Bronchial epithelial cell (primary cell): ENCODE data around the gene CCR2. TPM values are rescaled to one million over a fixed set of nuclear protein-coding genes. Genes with fewer than 3 reads are reported as not detected.

Experiments
- DNase-seq: peaks from one replicate; pipeline ENCODE4 v3.0.0-alpha.2; 2010; ENCODE audit warnings: low read depth
- FAIRE-seq: peaks from 2 replicates; lab custom pipeline; 2011; peaks lifted over from hg19 to GRCh38; lab: Jason Lieb, UNC
- H3K27me3 ChIP-seq: 2 replicates; pipeline ENCODE4 v1.5.1; 2011; ENCODE audit warnings: low read length; ENCODE audit not compliant: control insufficient read depth, insufficient read depth
- H3K36me3 ChIP-seq: 2 replicates; pipeline ENCODE4 v1.5.1; 2011; ENCODE audit warnings: low read length; ENCODE audit not compliant: control insufficient read depth, insufficient read depth
- H3K4me3 ChIP-seq: 2 replicates; pipeline ENCODE4 v1.5.1; 2011; ENCODE audit warnings: mild to moderate bottlenecking, low read depth, low read length, control low read depth
- total RNA-seq: library from RNA; depleted of rRNA; stranded (reverse); fragments of >200 nt; gene quantifications from 2 replicates; pipeline ENCODE4 v1.2.1, GENCODE V29; 2014
- TF ChIP-seq, protein P1 (sequence below): IDR thresholded peaks from 2 replicates; pipeline ENCODE4 v1.5.1; 2011; ENCODE audit warnings: mild to moderate bottlenecking, moderate library complexity, low read length, control low read depth, inconsistent platforms; ENCODE audit not compliant: insufficient read depth, severe bottlenecking

The CCR2 gene
- total RNA-seq, 1 donor from 2014 or later: not detected

DNA sequence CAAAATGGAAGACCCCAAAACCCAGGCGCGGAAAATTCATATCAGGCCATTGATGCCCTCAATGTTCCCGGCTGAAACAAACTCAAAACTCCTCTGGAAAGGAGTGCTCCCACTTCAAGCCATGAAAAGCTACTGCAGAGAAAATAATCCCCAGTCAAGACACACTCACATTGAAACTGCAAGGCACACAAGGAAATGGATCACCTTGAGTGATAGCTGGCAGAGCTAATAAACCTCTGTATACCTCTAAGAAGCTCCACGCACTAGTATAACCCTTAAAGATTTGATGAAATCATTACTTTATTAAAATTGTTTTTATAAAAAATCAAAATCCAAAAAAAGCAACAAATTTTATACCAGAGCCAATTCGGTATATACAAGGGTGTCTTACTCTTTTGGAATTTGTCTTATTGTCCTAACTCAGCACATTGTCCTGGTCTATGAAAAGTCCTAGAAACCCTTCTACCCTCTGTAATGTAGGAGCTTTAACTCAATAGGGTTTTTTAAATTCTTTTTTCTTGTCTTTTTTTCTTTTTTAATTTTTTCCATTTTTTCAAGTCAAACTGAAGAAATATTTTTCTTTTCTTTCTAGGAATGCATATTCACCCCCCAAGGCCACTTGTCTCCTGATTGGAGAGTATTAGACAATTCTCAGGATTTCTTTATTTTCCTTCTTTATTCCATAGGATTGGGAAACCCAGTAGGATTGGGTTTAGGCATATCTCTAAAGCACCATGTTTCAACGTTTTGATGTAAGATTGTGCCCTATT lies 44.5 kb downstream of the CCR2 start:
- Histone ChIP-seq H3K27me3 (no peaks in the 10 kb centered on the region), H3K36me3 (no peaks in the 10 kb centered on the region), H3K4me3 (no peak overlapping the region)
- no peak for DNase-seq
- TF ChIP-seq, protein P1, sequence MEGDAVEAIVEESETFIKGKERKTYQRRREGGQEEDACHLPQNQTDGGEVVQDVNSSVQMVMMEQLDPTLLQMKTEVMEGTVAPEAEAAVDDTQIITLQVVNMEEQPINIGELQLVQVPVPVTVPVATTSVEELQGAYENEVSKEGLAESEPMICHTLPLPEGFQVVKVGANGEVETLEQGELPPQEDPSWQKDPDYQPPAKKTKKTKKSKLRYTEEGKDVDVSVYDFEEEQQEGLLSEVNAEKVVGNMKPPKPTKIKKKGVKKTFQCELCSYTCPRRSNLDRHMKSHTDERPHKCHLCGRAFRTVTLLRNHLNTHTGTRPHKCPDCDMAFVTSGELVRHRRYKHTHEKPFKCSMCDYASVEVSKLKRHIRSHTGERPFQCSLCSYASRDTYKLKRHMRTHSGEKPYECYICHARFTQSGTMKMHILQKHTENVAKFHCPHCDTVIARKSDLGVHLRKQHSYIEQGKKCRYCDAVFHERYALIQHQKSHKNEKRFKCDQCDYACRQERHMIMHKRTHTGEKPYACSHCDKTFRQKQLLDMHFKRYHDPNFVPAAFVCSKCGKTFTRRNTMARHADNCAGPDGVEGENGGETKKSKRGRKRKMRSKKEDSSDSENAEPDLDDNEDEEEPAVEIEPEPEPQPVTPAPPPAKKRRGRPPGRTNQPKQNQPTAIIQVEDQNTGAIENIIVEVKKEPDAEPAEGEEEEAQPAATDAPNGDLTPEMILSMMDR: no peak
- no peak for FAIRE-seq

DNA sequence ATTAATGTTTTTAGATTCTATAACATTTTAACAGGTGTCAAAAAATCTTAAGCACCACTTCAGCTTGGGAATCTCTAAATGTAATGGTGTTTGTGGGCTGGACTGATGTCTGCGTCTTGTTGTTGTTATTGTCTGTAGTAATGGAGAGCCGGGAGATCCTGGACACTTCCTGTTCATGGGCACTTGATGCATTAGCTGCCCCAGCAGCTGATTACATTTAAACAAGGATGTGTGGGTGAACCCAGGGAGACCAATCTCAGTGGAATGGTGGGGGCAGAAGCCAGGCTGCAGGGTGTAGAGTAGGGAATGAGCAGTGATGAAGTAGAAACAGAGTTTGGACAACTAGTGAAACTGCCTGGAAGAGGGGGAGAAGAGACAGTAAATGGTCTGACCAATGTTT lies 45.2 kb downstream of the CCR2 start:
- Histone ChIP-seq H3K36me3 (no peaks in the 10 kb centered on the region), H3K27me3 (no peaks in the 10 kb centered on the region), H3K4me3 (no peak overlapping the region)
- TF ChIP-seq, protein P1: no peak
- FAIRE-seq: no peak
- DNase-seq: no peak

DNA sequence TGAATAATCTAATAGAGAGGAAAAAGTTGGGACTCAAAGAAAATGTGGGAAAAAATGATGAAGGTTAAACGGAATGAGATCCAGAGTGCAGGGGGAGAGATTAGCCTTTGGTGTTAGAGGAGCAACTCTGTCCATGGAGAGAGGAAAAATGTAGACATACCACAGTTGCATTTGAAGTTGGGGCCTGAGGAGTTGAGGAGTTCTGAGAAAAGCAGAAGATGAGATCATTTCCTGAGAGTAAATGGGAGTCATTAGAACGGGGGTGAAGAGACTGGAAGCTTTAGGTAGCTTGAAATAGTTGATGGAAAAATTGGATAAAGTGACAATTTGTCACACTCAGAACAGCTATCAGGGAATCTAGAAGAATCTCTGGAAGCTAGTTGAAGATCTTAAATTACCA lies 45.6 kb downstream of the CCR2 start:
- H3K4me3 ChIP-seq: no peak overlapping the region
- peak; percentile 54 for DNase-seq
- FAIRE-seq: no peak
- H3K36me3 ChIP-seq: no peaks in the 10 kb centered on the region
- TF ChIP-seq, protein P1: no peak
- H3K27me3 ChIP-seq: no peaks in the 10 kb centered on the region

DNA sequence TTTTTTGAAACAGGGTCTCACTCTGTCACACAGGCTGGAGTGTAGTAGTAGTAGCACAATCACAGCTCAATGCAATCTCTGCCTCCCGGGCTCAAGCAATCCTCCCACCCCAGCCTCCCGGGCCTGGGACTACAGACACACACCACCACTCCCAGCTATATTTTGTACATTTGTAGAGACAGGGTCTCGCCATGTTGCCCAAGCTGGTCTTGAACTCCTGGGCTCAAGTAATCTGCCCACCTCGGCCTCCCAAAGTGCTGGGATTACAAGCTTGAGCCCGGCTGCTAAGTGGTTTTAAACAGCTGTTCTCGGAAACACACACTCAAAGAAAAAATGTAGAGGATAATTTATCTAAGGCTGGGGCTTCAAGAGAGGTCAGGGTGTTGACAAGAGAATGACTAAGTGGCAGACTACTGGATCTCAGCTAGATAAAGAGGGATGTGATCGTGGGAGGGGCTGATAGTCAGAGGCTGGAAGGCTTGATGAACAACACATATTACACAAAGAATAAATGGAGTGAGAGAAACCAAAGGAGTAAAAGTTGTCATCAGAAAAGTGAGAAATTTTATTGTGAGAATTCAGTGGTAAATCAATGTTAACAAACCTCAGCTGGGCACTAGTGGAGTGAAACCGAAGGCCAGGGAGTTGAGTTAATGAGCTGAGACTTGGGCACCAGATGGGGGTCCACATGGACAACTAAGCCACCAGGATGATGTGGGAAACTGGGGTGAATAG lies 46.3 kb downstream of the CCR2 start:
- H3K27me3 ChIP-seq: no peaks in the 10 kb centered on the region
- DNase-seq: peak; percentile 75
- no peak overlapping the region for H3K4me3 ChIP-seq
- H3K36me3 ChIP-seq: no peaks in the 10 kb centered on the region
- TF ChIP-seq, protein P1: no peak
- no peak for FAIRE-seq

DNA sequence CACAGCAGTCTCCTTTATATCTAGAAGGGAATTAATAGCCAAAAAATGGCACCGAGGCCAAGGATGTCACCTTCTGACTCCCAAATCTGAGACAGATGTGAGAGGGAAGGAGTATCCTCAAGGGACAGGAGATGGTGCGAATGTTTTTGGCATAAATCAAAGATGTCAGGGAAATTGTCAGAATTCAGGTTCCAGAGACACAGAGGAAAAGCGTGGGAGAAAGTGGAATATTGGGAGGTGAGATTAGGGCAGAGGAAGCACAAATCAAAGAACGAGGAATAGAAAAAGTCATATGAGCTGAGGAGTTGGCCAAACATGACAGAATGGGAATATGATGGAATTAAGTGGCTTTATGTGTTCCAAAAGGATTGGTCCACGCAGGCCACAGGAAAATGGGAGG lies 46.9 kb downstream of the CCR2 start:
- TF ChIP-seq, protein P1: no peak
- DNase-seq (no peak), FAIRE-seq (no peak)
- Histone ChIP-seq H3K4me3 (no peak overlapping the region), H3K27me3 (no peaks in the 10 kb centered on the region), H3K36me3 (no peaks in the 10 kb centered on the region)
